ENCODE results near the gene ASH1L.

ASH1L gene

GRCh38 chr1:155307247-155307740 lies 255.3 kb downstream of the ASH1L start:
- TF ChIP-seq POLR2AphosphoS5 (IDR thresholded peaks at IDR 0.05; ENCODE audit: low read depth, low read length) (no peak), FOXP2 (optimal IDR thresholded peaks at IDR 0.05; ENCODE audit: borderline replicate concordance, extremely low read depth, extremely low read length, insufficient read depth) (no peak), SIN3A (IDR thresholded peaks at IDR 0.05; ENCODE audit: borderline replicate concordance, insufficient read depth, low read length) (no peak), TAF1 (IDR thresholded peaks at IDR 0.05; ENCODE audit: borderline replicate concordance, insufficient read depth, low read length) (no peak), REST (IDR thresholded peaks at IDR 0.05; ENCODE audit: insufficient read depth in 1 of 2, low read depth in 2 of 2, low read length in 2 of 2) (no peak)

- TF ChIP-seq TAF1 (IDR thresholded peaks at IDR 0.05; ENCODE audit: borderline replicate concordance, insufficient read depth, low read length) (no peak), POLR2AphosphoS5 (IDR thresholded peaks at IDR 0.05; ENCODE audit: low read depth, low read length) (no peak), REST (IDR thresholded peaks at IDR 0.05; ENCODE audit: insufficient read depth in 1 of 2, low read depth in 2 of 2, low read length in 2 of 2) (no peak), FOXP2 (optimal IDR thresholded peaks at IDR 0.05; ENCODE audit: borderline replicate concordance, extremely low read depth, extremely low read length, insufficient read depth) (no peak), SIN3A (IDR thresholded peaks at IDR 0.05; ENCODE audit: borderline replicate concordance, insufficient read depth, low read length) (no peak)
Measured at GRCh38 chr1:155305881-155306391, 256.7 kb downstream of the ASH1L start.

GRCh38 chr1:155304558-155305063 lies 258.0 kb downstream of the ASH1L start:
- TF ChIP-seq REST (IDR thresholded peaks at IDR 0.05; ENCODE audit: insufficient read depth in 1 of 2, low read depth in 2 of 2, low read length in 2 of 2) (no peak), FOXP2 (optimal IDR thresholded peaks at IDR 0.05; ENCODE audit: borderline replicate concordance, extremely low read depth, extremely low read length, insufficient read depth) (no peak), SIN3A (IDR thresholded peaks at IDR 0.05; ENCODE audit: borderline replicate concordance, insufficient read depth, low read length) (no peak), TAF1 (IDR thresholded peaks at IDR 0.05; ENCODE audit: borderline replicate concordance, insufficient read depth, low read length) (no peak), POLR2AphosphoS5 (IDR thresholded peaks at IDR 0.05; ENCODE audit: low read depth, low read length) (no peak)

- TF ChIP-seq POLR2AphosphoS5 (IDR thresholded peaks at IDR 0.05; ENCODE audit: low read depth, low read length) (no peak), FOXP2 (optimal IDR thresholded peaks at IDR 0.05; ENCODE audit: borderline replicate concordance, extremely low read depth, extremely low read length, insufficient read depth) (no peak), REST (IDR thresholded peaks at IDR 0.05; ENCODE audit: insufficient read depth in 1 of 2, low read depth in 2 of 2, low read length in 2 of 2) (no peak), SIN3A (IDR thresholded peaks at IDR 0.05; ENCODE audit: borderline replicate concordance, insufficient read depth, low read length) (no peak), TAF1 (IDR thresholded peaks at IDR 0.05; ENCODE audit: borderline replicate concordance, insufficient read depth, low read length) (no peak)
Measured at GRCh38 chr1:155301342-155301841, 261.2 kb downstream of the ASH1L start, which contains the start of gene PKLR. Gene PKLR, minus strand, starts transcription at chr1:155301438. Its CDS starts 43 bp downstream, at chr1:155301395.

All from PFSK-1 (cell line).